ENCODE results near the gene DNAL1.

Gene DNAL1

GRCh38 chr14:73720636-73721035, 75.8 kb downstream of the DNAL1 start:
- Histone ChIP-seq H4K20me1 (ENCODE audit: insufficient read depth, low read length) (peaks cover 3% of the 10 kb centered on the region; the same call in 1 of the 2 replicates), H3K4me3 (ENCODE audit: low read depth in 1 of 2, low read length in 2 of 2) (no peak overlapping the region), H2AFZ (ENCODE audit: low read depth, low read length) (no peak overlapping the region), H3K27me3 (ENCODE audit: insufficient read depth, low read length, poor library complexity) (no peaks in the 10 kb centered on the region), H3K27ac (ENCODE audit: low read length) (no peak overlapping the region), H3K9me3 (ENCODE audit: insufficient read depth, low read length, severe bottlenecking) (no peaks in the 10 kb centered on the region), H3K4me1 (ENCODE audit: insufficient read depth, low read length) (no peaks in the 10 kb centered on the region), H3K4me2 (ENCODE audit: insufficient read depth, low read length) (no peak overlapping the region), H3K9ac (ENCODE audit: low read depth, low read length) (no peak overlapping the region), H3K79me2 (ENCODE audit: insufficient read depth, low read length) (no peaks in the 10 kb centered on the region), H3K36me3 (ENCODE audit: insufficient read depth, low read length) (peaks cover 92% of the 10 kb centered on the region)
- no peak for TF ChIP-seq CTCF (IDR thresholded peaks at IDR 0.05; ENCODE audit: borderline replicate concordance, extremely low read depth, low read length, poor library complexity, severe bottlenecking)
- TF ChIP-seq EZH2 (IDR thresholded peaks at IDR 0.05; ENCODE audit: borderline replicate concordance, low read depth, low read length, severe bottlenecking), result no peak
- DNase-seq (no peak), ATAC-seq (ENCODE audit: insufficient read depth, low read depth) (no peak)

- no peak overlapping the region for H2AFZ ChIP-seq (ENCODE audit: low read depth, low read length)
- H3K4me1 ChIP-seq (ENCODE audit: insufficient read depth, low read length), result no peaks in the 10 kb centered on the region
- TF ChIP-seq EZH2 (IDR thresholded peaks at IDR 0.05; ENCODE audit: borderline replicate concordance, low read depth, low read length, severe bottlenecking) (no peak), CTCF (IDR thresholded peaks at IDR 0.05; ENCODE audit: borderline replicate concordance, extremely low read depth, low read length, poor library complexity, severe bottlenecking) (no peak)
- H3K4me3 ChIP-seq (ENCODE audit: low read depth in 1 of 2, low read length in 2 of 2), result no peak overlapping the region
- no peak for DNase-seq
- H4K20me1 ChIP-seq (ENCODE audit: insufficient read depth, low read length), result peaks cover 3% of the 10 kb centered on the region; the same call in 1 of the 2 replicates
- no peak overlapping the region for H3K9ac ChIP-seq (ENCODE audit: low read depth, low read length)
- no peaks in the 10 kb centered on the region for H3K79me2 ChIP-seq (ENCODE audit: insufficient read depth, low read length)
- no peak overlapping the region for H3K4me2 ChIP-seq (ENCODE audit: insufficient read depth, low read length)
- H3K36me3 ChIP-seq (ENCODE audit: insufficient read depth, low read length), result peaks cover 94% of the 10 kb centered on the region
- H3K27ac ChIP-seq (ENCODE audit: low read length), result no peak overlapping the region
- no peaks in the 10 kb centered on the region for H3K9me3 ChIP-seq (ENCODE audit: insufficient read depth, low read length, severe bottlenecking)
- no peak for ATAC-seq (ENCODE audit: insufficient read depth, low read depth)
- no peaks in the 10 kb centered on the region for H3K27me3 ChIP-seq (ENCODE audit: insufficient read depth, low read length, poor library complexity)
Measured at GRCh38 chr14:73721101-73721821, 76.5 kb downstream of the DNAL1 start.

- no peak overlapping the region for H3K4me3 ChIP-seq (ENCODE audit: low read depth in 1 of 2, low read length in 2 of 2)
- no peak overlapping the region for H3K27ac ChIP-seq (ENCODE audit: low read length)
- no peak overlapping the region for H3K4me2 ChIP-seq (ENCODE audit: insufficient read depth, low read length)
- DNase-seq, result no peak
- H3K79me2 ChIP-seq (ENCODE audit: insufficient read depth, low read length), result no peaks in the 10 kb centered on the region
- H3K9ac ChIP-seq (ENCODE audit: low read depth, low read length), result no peak overlapping the region
- TF ChIP-seq CTCF (IDR thresholded peaks at IDR 0.05; ENCODE audit: borderline replicate concordance, extremely low read depth, low read length, poor library complexity, severe bottlenecking), result no peak
- no peak for TF ChIP-seq EZH2 (IDR thresholded peaks at IDR 0.05; ENCODE audit: borderline replicate concordance, low read depth, low read length, severe bottlenecking)
- H4K20me1 ChIP-seq (ENCODE audit: insufficient read depth, low read length), result peaks cover 3% of the 10 kb centered on the region; the same call in 1 of the 2 replicates
- peaks cover 98% of the 10 kb centered on the region for H3K36me3 ChIP-seq (ENCODE audit: insufficient read depth, low read length)
- H3K27me3 ChIP-seq (ENCODE audit: insufficient read depth, low read length, poor library complexity), result no peaks in the 10 kb centered on the region
- no peak overlapping the region for H2AFZ ChIP-seq (ENCODE audit: low read depth, low read length)
- no peaks in the 10 kb centered on the region for H3K9me3 ChIP-seq (ENCODE audit: insufficient read depth, low read length, severe bottlenecking)
- H3K4me1 ChIP-seq (ENCODE audit: insufficient read depth, low read length), result no peaks in the 10 kb centered on the region
- ATAC-seq (ENCODE audit: insufficient read depth, low read depth), result no peak
Measured at GRCh38 chr14:73722581-73722980, 77.8 kb downstream of the DNAL1 start.
